Measurements from ENCODE around the gene RIC8A. TPM values are rescaled to one million over a fixed set of nuclear protein-coding genes. Genes with fewer than 3 reads are reported as not detected.

The RIC8A gene
- total and polyA plus RNA-seq, 2 of the 13 experiments (the other 11 are each of a cell fraction or from before 2014, with no cell fraction given) = 62.1 to 63.8 TPM

GRCh38 chr11:250274-250673 is 42.8 kb downstream of the RIC8A start:
- H3K79me2 ChIP-seq (ENCODE audit: insufficient read depth, low read length) = no peaks in the 10 kb centered on the region
- no peak overlapping the region for H3K27ac ChIP-seq (ENCODE audit: extremely low read length, insufficient read depth, low read length)
- H3K4me3 ChIP-seq (replicated peaks in 1 of 3; ENCODE audit: insufficient read depth in 1 of 3, low read depth in 2 of 3, low read length in 3 of 3) = no peak overlapping the region
- no peak overlapping the region for H3K9ac ChIP-seq (ENCODE audit: insufficient read depth, low read depth, low read length)
- in situ Hi-C loops (cut with HindIII; ENCODE audit: extremely low pct_ligation_motif_present, low pct_unique_long_range_greater_than_20kb) (no loop called here), intact Hi-C loops (cut with micrococcal nuclease; ENCODE audit: unreplicated experiment) (no loop called here)
- ChIA-PET POLR2A (interaction anchor here (1.0 to 1.2 kb wide), 4 partner anchors 11 to 106 kb away, joined by 3 to 4 read pairs (median 3); no protein-coding TSS in a partner anchor), CTCF (ENCODE audit: low intra/inter-chr PET ratio, low total read pairs) (no interaction called here)
- H3K4me1 ChIP-seq (ENCODE audit: insufficient read depth, low read length) = no peaks in the 10 kb centered on the region
- H4K20me1 ChIP-seq (ENCODE audit: insufficient read depth, low read length) = no peaks in the 10 kb centered on the region
- WGBS (ENCODE audit: low lambda C conversion rate) = 94% methylated on average over 5 of the region's 5 CpGs
- no peaks in the 10 kb centered on the region for H3K27me3 ChIP-seq (ENCODE audit: control insufficient read depth in 1 of 2, insufficient read depth in 2 of 2, low read length in 2 of 2)
- ATAC-seq = no peak
- no peak for FAIRE-seq
- no peak overlapping the region for H2AFZ ChIP-seq (ENCODE audit: low read length)
- H3K36me3 ChIP-seq (replicated peaks in 1 of 2; ENCODE audit: control insufficient read depth in 1 of 2, insufficient read depth in 2 of 2, low read length in 2 of 2) = peaks cover 33 to 63% of the 10 kb centered on the region in 2 experiments; a peak in 4 of 5 replicates
- no peak for DNase-seq (ENCODE audit: low spot score)
- H3K9me3 ChIP-seq (ENCODE audit: low read length) = no peaks in the 10 kb centered on the region
- no peak for TF ChIP-seq YEATS4 (CRISPR knock-in tag; IDR thresholded peaks at IDR 0.05; ENCODE audit: borderline replicate concordance)
- H3K4me2 ChIP-seq (ENCODE audit: low read depth, low read length) = no peak overlapping the region
- BruUV-seq (replicated peaks) = no TSS peak

DNA sequence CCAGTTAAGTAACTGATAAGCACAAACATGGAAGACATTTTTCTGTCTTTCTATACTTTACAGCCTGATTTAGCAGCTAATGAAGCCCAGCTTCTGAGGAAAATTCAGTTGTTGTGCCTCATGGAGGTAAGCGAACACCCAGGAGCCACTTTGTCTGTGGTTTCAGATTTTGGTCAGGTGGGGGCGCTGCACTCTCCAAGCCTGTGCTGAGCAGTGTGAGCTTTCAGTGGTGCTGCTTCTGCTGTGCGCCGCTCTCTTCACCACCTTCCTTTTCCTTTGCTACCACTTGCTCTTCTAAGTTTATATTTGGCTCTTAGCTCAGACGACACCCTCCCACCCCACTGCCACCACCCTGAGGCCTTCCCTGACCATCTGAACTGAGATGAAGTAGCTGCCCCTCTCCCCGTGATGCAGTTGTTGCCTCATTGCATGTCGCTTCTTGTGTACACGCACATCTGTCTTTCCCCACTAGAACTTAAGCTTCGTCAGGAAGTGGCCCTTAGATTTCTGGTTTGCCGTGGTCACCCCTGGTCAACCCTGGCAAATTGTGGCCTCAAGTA is 43.3 kb downstream of the RIC8A start:
- Histone ChIP-seq H3K36me3 (replicated peaks in 1 of 2; ENCODE audit: control insufficient read depth in 1 of 2, insufficient read depth in 2 of 2, low read length in 2 of 2) (peaks cover 30 to 57% of the 10 kb centered on the region in 2 experiments; a peak in 4 of 5 replicates), H3K4me2 (ENCODE audit: low read depth, low read length) (no peak overlapping the region), H3K9ac (ENCODE audit: insufficient read depth, low read depth, low read length) (no peak overlapping the region), H3K27ac (ENCODE audit: extremely low read length, insufficient read depth, low read length) (no peak overlapping the region), H3K4me3 (replicated peaks in 1 of 3; ENCODE audit: insufficient read depth in 1 of 3, low read depth in 2 of 3, low read length in 3 of 3) (no peak overlapping the region), H3K4me1 (ENCODE audit: insufficient read depth, low read length) (no peaks in the 10 kb centered on the region), H2AFZ (ENCODE audit: low read length) (no peak overlapping the region), H4K20me1 (ENCODE audit: insufficient read depth, low read length) (no peaks in the 10 kb centered on the region), H3K27me3 (ENCODE audit: control insufficient read depth in 1 of 2, insufficient read depth in 2 of 2, low read length in 2 of 2) (no peaks in the 10 kb centered on the region), H3K79me2 (ENCODE audit: insufficient read depth, low read length) (no peaks in the 10 kb centered on the region), H3K9me3 (ENCODE audit: low read length) (no peaks in the 10 kb centered on the region)
- DNase-seq (ENCODE audit: low spot score) (no peak), FAIRE-seq (peak; percentile 66), ATAC-seq (peak; percentile 84)
- ChIA-PET POLR2A (interaction anchor here (1.0 to 1.2 kb wide), 4 partner anchors 10 to 105 kb away, joined by 3 to 4 read pairs (median 3); no protein-coding TSS in a partner anchor), CTCF (ENCODE audit: low intra/inter-chr PET ratio, low total read pairs) (no interaction called here)
- no peak for TF ChIP-seq KLF13 (CRISPR knock-in tag; IDR thresholded peaks at IDR 0.05)
- 0 out of 2 replicates have a peak, but pooled peaks have one; percentile 27 for TF ChIP-seq RAD21 (CRISPR knock-in tag; IDR thresholded peaks at IDR 0.05)
- no peak for TF ChIP-seq LCORL (IDR thresholded peaks at IDR 0.05)
- TF ChIP-seq LCORL (CRISPR knock-in tag; IDR thresholded peaks at IDR 0.05) = 0 out of 2 replicates have a peak, but pooled peaks have one; percentile 17
- peak; percentile 77 for TF ChIP-seq SMC3 (IDR thresholded peaks at IDR 0.05; ENCODE audit: low read length)
- TF ChIP-seq ZNF101 (CRISPR knock-in tag; IDR thresholded peaks at IDR 0.05; ENCODE audit: borderline replicate concordance, low read depth) = no peak
- TF ChIP-seq JDP2 (CRISPR knock-in tag; IDR thresholded peaks at IDR 0.05; ENCODE audit: borderline replicate concordance) = no peak
- TF ChIP-seq, protein P1, sequence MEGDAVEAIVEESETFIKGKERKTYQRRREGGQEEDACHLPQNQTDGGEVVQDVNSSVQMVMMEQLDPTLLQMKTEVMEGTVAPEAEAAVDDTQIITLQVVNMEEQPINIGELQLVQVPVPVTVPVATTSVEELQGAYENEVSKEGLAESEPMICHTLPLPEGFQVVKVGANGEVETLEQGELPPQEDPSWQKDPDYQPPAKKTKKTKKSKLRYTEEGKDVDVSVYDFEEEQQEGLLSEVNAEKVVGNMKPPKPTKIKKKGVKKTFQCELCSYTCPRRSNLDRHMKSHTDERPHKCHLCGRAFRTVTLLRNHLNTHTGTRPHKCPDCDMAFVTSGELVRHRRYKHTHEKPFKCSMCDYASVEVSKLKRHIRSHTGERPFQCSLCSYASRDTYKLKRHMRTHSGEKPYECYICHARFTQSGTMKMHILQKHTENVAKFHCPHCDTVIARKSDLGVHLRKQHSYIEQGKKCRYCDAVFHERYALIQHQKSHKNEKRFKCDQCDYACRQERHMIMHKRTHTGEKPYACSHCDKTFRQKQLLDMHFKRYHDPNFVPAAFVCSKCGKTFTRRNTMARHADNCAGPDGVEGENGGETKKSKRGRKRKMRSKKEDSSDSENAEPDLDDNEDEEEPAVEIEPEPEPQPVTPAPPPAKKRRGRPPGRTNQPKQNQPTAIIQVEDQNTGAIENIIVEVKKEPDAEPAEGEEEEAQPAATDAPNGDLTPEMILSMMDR (CRISPR knock-in tag; IDR thresholded peaks at IDR 0.05) = peak; percentile 80
- no peak for TF ChIP-seq HMGA1 (CRISPR knock-in tag; conservative IDR thresholded peaks at IDR 0.05)
- TF ChIP-seq STAG1 (CRISPR knock-in tag; IDR thresholded peaks at IDR 0.05) = peak; percentile 55
- no TSS peak for BruUV-seq (replicated peaks)
- 87% methylated on average over 10 of the region's 10 CpGs for WGBS (ENCODE audit: low lambda C conversion rate)
- intact Hi-C loops (cut with micrococcal nuclease; ENCODE audit: unreplicated experiment) = no loop called here
- in situ Hi-C loops (cut with HindIII; ENCODE audit: extremely low pct_ligation_motif_present, low pct_unique_long_range_greater_than_20kb) = no loop called here
